MV-4-11 (cell line): ENCODE measurements around the gene RPS6KB2.
"Not testable (repeated sequence)": the region's sequence is repeated elsewhere in the genome, so short reads cannot be mapped to it uniquely, and the experiment has no call there.

Experiments
- DNase-seq: peaks from one replicate; lab custom pipeline; 2025; lab: John Stamatoyannopoulos, UW

The RPS6KB2 gene

GRCh38 chr11:67442504-67443404 is 14.5 kb downstream of the RPS6KB2 start:
- DNase-seq: no peak

- no peak for DNase-seq
These were observed 17.2 kb downstream of the RPS6KB2 start for GRCh38 chr11:67445515-67445914.

- no peak for DNase-seq
These were observed 19.9 kb downstream of the RPS6KB2 start for GRCh38 chr11:67448220-67448609.

GRCh38 chr11:67449116-67449844 is 21.0 kb downstream of the RPS6KB2 start:
- no peak for DNase-seq

GRCh38 chr11:67450796-67451657 is 22.7 kb downstream of the RPS6KB2 start:
- DNase-seq: no peak

GRCh38 chr11:67451658-67451976 is 23.3 kb downstream of the RPS6KB2 start:
- DNase-seq: no peak

GRCh38 chr11:67452141-67452952 is 24.1 kb downstream of the RPS6KB2 start, which contains the start of gene GPR152:
Gene GPR152, minus strand, starts transcription at chr11:67452729. Its CDS starts 5 bp downstream, at chr11:67452724.
- no peak for DNase-seq

- no peak for DNase-seq
These were observed 25.8 kb downstream of the RPS6KB2 start for GRCh38 chr11:67453816-67454732.

GRCh38 chr11:67455054-67455453 is 26.8 kb downstream of the RPS6KB2 start, which contains the start of gene CABP4:
Gene CABP4, plus strand, starts transcription at chr11:67455354. Its CDS starts 70 bp downstream, at chr11:67455424.
- DNase-seq: no peak

- no peak for DNase-seq
These were observed 27.9 kb downstream of the RPS6KB2 start for GRCh38 chr11:67456068-67456705.

- DNase-seq: no peak
These were observed 29.2 kb downstream of the RPS6KB2 start for GRCh38 chr11:67457453-67457852.

GRCh38 chr11:67458266-67458665 is 30.0 kb downstream of the RPS6KB2 start:
- no peak for DNase-seq

- DNase-seq: no peak
These were observed 34.9 kb downstream of the RPS6KB2 start for GRCh38 chr11:67463186-67463585.

GRCh38 chr11:67463680-67464410 is 35.6 kb downstream of the RPS6KB2 start:
- peak; percentile 87 for DNase-seq

GRCh38 chr11:67464411-67465188 is 36.3 kb downstream of the RPS6KB2 start:
- peak; percentile 76 for DNase-seq

GRCh38 chr11:67465189-67465510 is 36.9 kb downstream of the RPS6KB2 start:
- DNase-seq: no peak

GRCh38 chr11:67465530-67465929 is 37.2 kb downstream of the RPS6KB2 start:
- DNase-seq: not testable (repeated sequence)

GRCh38 chr11:67466367-67466766 is 38.1 kb downstream of the RPS6KB2 start:
- no peak for DNase-seq
